Measurements from ENCODE around the gene SMOC2.

The SMOC2 gene

DNA sequence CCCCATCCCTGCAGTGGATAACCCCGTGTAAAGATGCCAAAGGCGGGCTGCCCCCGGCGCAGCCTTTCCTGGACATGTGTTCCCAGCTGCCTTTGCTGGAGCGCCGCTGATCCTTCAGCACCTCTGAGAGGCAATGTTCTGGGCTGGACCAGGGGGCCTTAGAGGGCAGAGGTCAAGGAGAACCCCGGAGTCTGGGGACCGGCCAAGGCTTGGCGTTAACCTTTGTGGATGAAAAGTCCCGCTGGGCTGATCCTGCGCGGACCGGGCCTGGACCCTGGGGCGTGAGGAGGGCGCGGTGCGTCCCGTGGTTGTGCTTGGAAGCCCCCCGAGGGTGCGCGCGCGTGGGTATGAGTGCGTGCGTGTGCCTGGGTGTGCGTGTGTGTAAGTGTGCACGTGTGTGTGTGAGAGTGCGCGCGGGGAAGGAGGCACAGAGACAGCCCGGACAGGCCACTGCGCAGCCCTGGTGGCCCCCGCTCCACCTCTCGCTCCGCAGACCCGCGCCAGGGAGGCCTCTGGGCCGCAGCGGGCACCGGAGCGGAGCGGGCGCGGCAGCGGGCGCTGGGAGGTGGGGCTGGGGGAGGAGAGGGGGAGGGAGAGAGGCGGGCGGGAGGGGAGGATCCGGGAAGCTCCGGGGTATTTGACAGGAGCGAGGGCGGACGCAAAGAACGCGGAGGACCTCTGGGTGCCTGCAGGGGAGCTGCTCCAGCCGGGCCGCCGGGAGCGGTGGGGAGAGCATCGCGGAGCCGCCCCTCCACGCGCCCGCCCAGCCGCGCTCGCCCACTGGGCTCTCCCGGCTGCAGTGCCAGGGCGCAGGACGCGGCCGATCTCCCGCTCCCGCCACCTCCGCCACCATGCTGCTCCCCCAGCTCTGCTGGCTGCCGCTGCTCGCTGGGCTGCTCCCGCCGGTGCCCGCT lies at the start of gene SMOC2:
SMOC2 (plus strand) TSS at position 665 of the 914 bp plus-strand sequence; CDS start at position 852, 187 bp downstream.
- no peak for DNase-seq

DNA sequence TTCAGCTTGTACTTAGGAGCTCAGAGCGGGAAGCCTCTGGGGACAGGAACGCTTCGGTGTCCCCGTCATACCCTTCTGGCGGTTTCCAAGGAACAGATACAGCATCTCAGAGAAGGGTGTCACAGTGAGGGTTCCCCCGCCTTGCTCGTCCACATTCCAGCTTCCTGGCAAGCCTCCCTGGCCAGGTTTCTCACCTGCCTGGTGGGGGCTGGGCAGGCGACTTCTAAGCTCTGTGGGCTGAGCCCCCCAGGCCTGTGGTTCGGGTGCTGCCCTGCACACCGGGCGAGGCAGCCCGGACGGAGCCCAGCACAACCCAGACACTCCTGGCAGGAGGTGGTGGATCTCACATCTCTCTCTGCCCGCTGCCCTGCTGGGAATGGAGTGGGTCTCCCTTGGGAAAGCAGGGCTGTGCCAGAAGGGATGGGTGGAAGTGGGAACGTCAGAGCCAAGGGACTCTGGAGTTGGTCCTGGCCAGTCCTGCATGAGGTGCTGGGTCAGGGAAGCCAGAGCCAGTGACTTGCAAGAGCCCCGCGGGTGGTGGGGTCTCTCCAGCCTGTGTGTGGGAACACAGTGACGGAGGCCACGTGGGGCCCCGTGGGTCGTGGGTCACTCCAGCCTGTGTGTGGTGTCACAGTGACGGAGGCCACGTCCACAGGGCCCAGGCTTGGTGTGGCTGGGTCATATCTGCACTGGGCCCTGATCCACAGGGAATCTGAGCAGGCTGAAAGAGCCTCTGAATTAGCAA lies 47.7 kb upstream of the SMOC2 start:
- DNase-seq = no peak

DNA sequence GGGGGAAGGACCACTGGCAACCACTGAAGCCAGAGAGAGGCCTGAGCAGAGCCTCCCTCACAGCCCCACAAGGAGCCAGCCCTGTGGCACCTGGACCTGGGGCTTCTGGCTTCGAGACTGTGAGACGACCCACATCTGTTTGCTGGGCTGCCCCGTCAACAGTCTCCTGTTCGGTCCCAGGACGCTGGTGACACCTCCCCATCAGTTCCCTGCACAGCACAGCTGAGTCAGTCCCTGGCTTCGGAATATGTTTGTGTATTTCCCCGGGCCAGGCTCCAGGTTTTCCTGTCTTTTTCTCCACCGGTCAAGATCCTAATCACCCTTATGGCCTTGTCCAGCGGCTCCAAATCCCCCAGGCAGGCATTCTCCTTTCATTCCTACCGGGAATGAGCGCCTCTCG lies 46.4 kb upstream of the SMOC2 start:
- no peak for DNase-seq

- no peak for DNase-seq
Measured at GRCh38 chr6:168395983-168396382, 45.0 kb upstream of the SMOC2 start.

DNA sequence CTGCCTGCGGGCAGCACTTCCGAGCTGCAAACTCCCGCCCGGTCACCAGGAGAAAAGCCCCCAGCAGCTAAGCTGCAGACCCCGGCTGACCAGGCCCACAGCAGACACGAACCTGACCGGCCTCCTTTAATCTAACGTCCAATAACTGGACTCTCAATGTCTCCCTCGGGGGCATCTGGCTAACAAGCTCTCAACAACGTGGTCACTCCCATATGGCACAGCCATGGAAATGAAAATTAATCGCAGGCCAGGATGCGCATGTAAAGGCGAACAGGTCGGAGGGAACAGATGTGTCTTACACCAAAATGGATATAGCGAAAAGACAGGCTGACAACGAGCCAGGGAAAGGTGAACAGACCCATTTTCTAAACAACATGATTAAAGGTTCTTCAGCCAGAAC lies 44.4 kb upstream of the SMOC2 start:
- DNase-seq = no peak

- no peak for DNase-seq
Measured at GRCh38 chr6:168397012-168397411, 44.0 kb upstream of the SMOC2 start.

GRCh38 chr6:168400037-168400436 lies 40.9 kb upstream of the SMOC2 start:
- DNase-seq = no peak

GRCh38 chr6:168403370-168404005 lies 37.5 kb upstream of the SMOC2 start:
- DNase-seq = no peak

- DNase-seq = no peak
Measured at GRCh38 chr6:168404560-168404959, 36.4 kb upstream of the SMOC2 start.

DNA sequence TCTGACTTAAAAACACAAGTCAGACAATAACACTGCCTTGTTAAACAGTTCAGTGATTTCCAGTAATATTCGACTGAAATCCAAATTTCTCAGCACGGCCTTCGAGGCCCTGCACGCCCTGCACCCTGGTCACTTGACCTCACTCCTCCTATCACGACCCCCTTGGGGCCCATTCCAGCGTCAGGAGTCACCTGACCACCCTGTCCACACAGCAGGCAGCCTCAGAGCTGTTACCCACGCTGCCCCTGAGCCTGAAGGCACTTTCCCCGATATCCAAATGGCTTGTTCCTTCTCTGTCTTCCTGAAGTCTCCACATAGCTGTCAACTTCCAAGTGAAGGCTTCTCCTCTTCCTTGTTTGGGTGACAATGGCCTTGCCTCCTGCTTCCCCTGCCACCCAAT lies 33.1 kb upstream of the SMOC2 start:
- no peak for DNase-seq

DNA sequence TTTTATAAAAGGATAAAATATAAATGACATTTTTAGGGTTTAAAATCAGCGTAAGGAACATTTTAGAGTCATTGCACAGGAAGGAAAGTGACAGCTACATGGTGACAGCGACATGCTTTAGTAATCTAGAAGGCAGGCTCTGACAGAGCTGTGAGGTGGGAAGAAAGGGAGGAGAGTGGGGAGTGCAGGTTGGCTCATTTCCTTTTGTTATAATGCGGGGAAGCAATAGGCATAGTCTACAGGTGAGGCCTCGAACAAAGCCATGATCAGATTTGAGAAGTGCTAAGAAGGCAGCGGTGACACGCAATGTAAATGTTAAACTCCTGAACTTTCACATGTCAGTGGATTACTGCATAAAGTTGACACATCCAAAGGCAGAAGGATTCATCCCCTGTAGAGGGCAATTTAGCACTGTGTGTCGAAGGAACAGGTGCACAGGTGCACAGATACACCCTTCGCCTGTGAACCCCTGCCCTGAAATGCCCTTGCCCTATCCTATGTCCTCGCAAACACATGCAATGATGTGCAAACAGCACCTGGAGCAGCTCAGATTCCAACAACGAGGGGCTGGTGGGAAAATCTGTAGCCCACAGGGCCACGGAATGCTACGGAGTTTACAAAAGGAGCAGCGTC lies 32.4 kb upstream of the SMOC2 start:
- DNase-seq = no peak

DNA sequence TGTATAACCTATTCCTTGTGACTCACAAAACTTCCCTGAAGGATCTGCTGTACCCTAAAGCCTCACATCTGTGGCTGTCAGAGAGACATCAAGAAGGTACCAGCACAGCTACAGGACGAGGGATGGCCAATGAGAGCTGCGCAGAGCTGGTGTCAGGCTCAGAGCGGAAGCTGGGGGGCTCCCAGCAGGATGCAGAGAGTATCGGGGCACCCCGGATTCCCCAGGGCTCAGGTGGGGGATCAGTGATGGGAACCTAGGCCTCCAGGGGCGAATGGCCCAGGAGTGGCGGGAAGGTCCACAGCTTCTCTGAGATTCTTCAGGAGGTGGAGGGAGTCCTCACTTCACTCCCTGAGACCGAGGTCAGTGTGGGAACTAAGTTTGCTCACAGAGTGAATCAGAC lies 30.9 kb upstream of the SMOC2 start:
- no peak for DNase-seq

DNA sequence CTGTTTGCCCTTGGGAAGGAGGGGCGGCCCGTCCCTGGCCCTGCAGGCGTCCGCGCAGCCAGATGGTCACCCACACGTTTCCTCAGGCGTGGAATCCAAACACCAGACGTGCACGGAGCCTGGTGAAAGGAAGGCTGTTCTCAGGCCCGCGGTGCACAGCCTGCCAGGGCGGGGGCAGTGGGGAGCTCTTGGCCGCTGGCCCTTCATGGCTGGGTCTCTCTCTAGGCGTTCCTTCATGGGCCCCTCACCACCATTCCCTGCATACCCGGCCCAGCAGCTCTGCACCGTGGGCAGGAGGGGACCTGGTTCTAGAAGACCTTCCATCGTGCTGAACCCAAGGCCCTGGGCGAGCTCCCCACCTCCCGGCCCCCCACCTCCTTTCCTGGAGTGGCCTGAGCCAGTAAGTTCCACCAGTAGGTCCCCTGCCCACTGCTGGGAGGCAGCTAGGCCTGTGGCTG lies 30.4 kb upstream of the SMOC2 start:
- DNase-seq = no peak

DNA sequence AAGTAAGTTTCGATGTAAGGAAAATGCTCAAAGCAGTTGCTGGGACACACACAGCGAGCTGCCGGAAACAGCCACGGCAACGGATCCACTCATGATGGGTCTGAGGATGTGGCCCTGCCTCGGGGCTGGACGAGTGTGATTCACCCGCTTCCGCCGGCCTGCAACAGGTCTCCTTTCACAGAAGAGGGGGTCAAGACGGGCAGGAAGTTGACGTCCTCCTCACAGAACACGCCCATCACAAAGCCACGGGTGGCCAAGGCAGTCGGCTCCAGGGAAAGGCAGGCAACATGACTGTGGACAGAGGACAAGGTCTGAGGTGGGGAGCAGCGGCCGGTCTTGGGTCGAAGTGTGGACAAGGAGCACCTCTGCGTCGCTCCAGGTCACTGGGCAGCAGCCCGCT lies 29.9 kb upstream of the SMOC2 start:
- no peak for DNase-seq

- DNase-seq = no peak
Measured at GRCh38 chr6:168411793-168412192, 29.2 kb upstream of the SMOC2 start.

GRCh38 chr6:168412456-168412855 lies 28.5 kb upstream of the SMOC2 start:
- no peak for DNase-seq

DNA sequence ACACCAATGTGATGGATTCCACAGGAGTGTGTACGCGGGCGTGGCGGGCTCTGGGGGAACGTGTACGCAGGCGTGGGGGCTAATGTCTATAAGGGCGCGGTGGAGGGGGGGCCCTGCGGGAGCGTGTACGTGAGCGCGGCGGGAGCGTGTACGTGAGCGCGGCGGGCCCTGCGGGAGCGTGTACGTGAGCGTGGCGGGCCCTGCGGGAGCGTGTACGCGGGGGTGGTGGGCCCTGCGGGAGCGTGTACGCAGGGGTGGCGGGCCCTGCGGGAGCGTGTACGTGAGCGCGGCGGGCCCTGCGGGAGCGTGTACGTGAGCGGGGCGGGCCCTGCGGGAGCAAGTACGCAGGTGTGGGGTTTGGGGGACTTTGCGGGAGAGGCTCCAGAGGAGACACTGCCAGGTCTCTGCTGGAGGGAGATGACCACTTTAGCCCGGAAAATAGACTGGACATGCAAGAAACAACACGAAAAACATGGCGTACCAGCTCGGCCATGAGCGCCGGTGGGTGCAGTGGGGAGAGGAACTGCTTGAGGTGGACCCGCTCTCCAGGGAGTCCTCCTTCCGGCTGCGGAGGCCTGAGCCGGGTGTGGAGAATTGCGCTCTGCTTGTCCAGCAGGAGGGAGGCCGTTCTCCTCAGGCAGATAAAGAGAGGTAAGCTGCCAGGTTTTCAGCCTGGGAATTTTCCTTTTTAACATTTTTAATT lies 27.8 kb upstream of the SMOC2 start:
- no peak for DNase-seq

- DNase-seq = no peak
Measured at GRCh38 chr6:168413856-168414255, 27.1 kb upstream of the SMOC2 start.

DNA sequence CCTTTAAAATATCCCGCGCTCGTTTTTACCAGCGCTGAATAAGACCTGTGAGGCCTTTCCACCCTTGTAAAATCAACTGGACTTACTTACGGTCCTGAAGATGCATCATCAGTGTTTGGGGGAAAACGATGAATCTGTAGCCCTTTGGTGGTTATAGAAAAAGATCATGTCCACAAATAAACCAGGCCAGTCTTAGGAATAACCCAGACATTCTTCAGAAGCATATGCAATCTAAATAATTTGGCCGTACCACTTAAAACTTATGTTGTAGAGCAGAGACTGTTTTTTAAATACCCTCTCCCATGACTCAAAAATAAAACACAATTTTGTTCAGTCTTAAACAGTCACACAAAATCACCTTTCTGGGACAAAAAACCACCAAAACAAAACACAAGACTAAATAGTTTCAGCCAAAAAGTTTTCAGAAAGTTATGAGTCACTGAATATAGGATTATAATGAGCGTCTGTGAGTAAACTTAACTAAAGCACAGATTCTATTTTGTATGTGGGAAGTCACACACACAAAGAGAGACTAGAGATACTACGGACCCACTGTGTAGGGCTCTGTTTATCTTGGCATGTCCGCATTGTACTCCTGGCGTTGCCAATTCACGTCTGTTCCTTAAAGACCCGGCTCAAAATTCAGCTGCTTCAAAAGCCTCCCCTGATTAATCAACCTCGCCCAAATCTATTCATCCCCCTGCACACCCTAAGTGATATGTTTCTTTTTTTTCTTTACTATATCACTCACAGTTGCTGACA lies 26.5 kb upstream of the SMOC2 start:
- DNase-seq = no peak

- DNase-seq = no peak
Measured at GRCh38 chr6:168415098-168415992, 25.6 kb upstream of the SMOC2 start.

Measured in NCI-H2081 treated with DMSO at 0.1 percent for 48 hours (cell line).